Adipocyte (in vitro differentiated cells): ENCODE results near the gene MTX3.
A peak's percentile ranks its signal among the peaks of the same experiment; 100 is the strongest.

Source experiments
- DNase-seq: peaks from one replicate; pipeline ENCODE4 v3.0.0-alpha.2; 2015; ENCODE audit warnings: low read depth
- H3K27me3 ChIP-seq: replicated peaks from 2 replicates; pipeline ENCODE4 v1.7.0; 2013; ENCODE audit warnings: mild to moderate bottlenecking, low read length, moderate library complexity; ENCODE audit not compliant: control insufficient read depth, insufficient read depth
- H3K36me3 ChIP-seq: 2 replicates; pipeline ENCODE4 v1.7.0; 2013; ENCODE audit warnings: low read length, mild to moderate bottlenecking, moderate library complexity; ENCODE audit not compliant: control insufficient read depth, insufficient read depth, severe bottlenecking
- H3K4me1 ChIP-seq: 2 replicates; pipeline ENCODE4 v1.7.0; 2013; ENCODE audit warnings: mild to moderate bottlenecking, low read length, moderate library complexity; ENCODE audit not compliant: control insufficient read depth, insufficient read depth
- H3K4me3 ChIP-seq: 2 replicates; pipeline ENCODE4 v1.7.0; 2013; ENCODE audit warnings: mild to moderate bottlenecking, low read length, moderate library complexity
- H3K9ac ChIP-seq: 2 replicates; pipeline ENCODE4 v1.7.0; 2013; ENCODE audit warnings: mild to moderate bottlenecking, low read length, moderate library complexity
- H3K9me3 ChIP-seq: 2 replicates; pipeline ENCODE4 v1.7.0; 2013; ENCODE audit warnings: mild to moderate bottlenecking, low read length, moderate library complexity; ENCODE audit not compliant: control insufficient read depth

MTX3 gene

GRCh38 chr5:79961716-79962574 lies 29.1 kb downstream of the MTX3 start:
- H3K36me3 ChIP-seq: no peaks in the 10 kb centered on the region
- no peak for DNase-seq
- H3K4me3 ChIP-seq: no peak overlapping the region
- no peaks in the 10 kb centered on the region for H3K4me1 ChIP-seq
- peaks cover 2% of the 10 kb centered on the region for H3K9me3 ChIP-seq
- H3K27me3 ChIP-seq: no peaks in the 10 kb centered on the region
- no peak overlapping the region for H3K9ac ChIP-seq

GRCh38 chr5:79959407-79959806 lies 31.7 kb downstream of the MTX3 start:
- no peaks in the 10 kb centered on the region for H3K27me3 ChIP-seq

GRCh38 chr5:79955941-79956670 lies 35.0 kb downstream of the MTX3 start:
- Histone ChIP-seq H3K4me1 (peaks cover 9% of the 10 kb centered on the region), H3K9ac (no peak overlapping the region), H3K36me3 (no peaks in the 10 kb centered on the region), H3K27me3 (no peaks in the 10 kb centered on the region), H3K4me3 (no peak overlapping the region), H3K9me3 (peaks cover 2% of the 10 kb centered on the region)
- DNase-seq: peak; percentile 60

More at GRCh38 chr5:79959407-79959806, 31.7 kb downstream of the MTX3 start:
- peaks cover 9% of the 10 kb centered on the region for H3K4me1 ChIP-seq
- no peak overlapping the region for H3K9ac ChIP-seq
- no peak for DNase-seq
- H3K4me3 ChIP-seq: no peak overlapping the region
- no peaks in the 10 kb centered on the region for H3K36me3 ChIP-seq
- peaks cover 2% of the 10 kb centered on the region for H3K9me3 ChIP-seq

GRCh38 chr5:79955356-79955895 lies 35.6 kb downstream of the MTX3 start:
- peaks cover 2% of the 10 kb centered on the region for H3K9me3 ChIP-seq
- H3K4me3 ChIP-seq: no peak overlapping the region
- H3K27me3 ChIP-seq: no peaks in the 10 kb centered on the region
- peaks cover 9% of the 10 kb centered on the region for H3K4me1 ChIP-seq
- DNase-seq: no peak
- no peaks in the 10 kb centered on the region for H3K36me3 ChIP-seq
- H3K9ac ChIP-seq: no peak overlapping the region

- H3K27me3 ChIP-seq: no peaks in the 10 kb centered on the region
- no peaks in the 10 kb centered on the region for H3K9me3 ChIP-seq
- no peak overlapping the region for H3K4me3 ChIP-seq
- no peaks in the 10 kb centered on the region for H3K36me3 ChIP-seq
- H3K4me1 ChIP-seq: peaks cover 9% of the 10 kb centered on the region
- H3K9ac ChIP-seq: no peak overlapping the region
- peak; percentile 50 for DNase-seq
Observed at GRCh38 chr5:79954620-79955019, 36.4 kb downstream of the MTX3 start.

GRCh38 chr5:79947567-79947966 lies 43.5 kb downstream of the MTX3 start:
- H3K4me3 ChIP-seq: no peak overlapping the region

GRCh38 chr5:79938468-79938867 lies 52.6 kb downstream of the MTX3 start:
- Histone ChIP-seq H3K9ac (no peak overlapping the region), H3K36me3 (no peaks in the 10 kb centered on the region), H3K9me3 (no peaks in the 10 kb centered on the region), H3K4me1 (peaks cover 21% of the 10 kb centered on the region), H3K4me3 (no peak overlapping the region), H3K27me3 (no peaks in the 10 kb centered on the region)
- no peak for DNase-seq

More at GRCh38 chr5:79947567-79947966, 43.5 kb downstream of the MTX3 start:
- H3K27me3 ChIP-seq: no peaks in the 10 kb centered on the region
- H3K9ac ChIP-seq: no peak overlapping the region
- no peak for DNase-seq
- H3K9me3 ChIP-seq: no peaks in the 10 kb centered on the region
- no peaks in the 10 kb centered on the region for H3K4me1 ChIP-seq
- no peaks in the 10 kb centered on the region for H3K36me3 ChIP-seq

GRCh38 chr5:79936646-79937216 lies 54.3 kb downstream of the MTX3 start:
- H3K9ac ChIP-seq: peak overlapping the region; percentile 22
- DNase-seq: peak; percentile 37
- H3K9me3 ChIP-seq: no peaks in the 10 kb centered on the region
- H3K36me3 ChIP-seq: no peaks in the 10 kb centered on the region
- peak overlapping the region; percentile 48 for H3K4me3 ChIP-seq
- H3K27me3 ChIP-seq: no peaks in the 10 kb centered on the region
- H3K4me1 ChIP-seq: peaks cover 30% of the 10 kb centered on the region

- Histone ChIP-seq H3K27me3 (no peaks in the 10 kb centered on the region), H3K36me3 (no peaks in the 10 kb centered on the region), H3K4me3 (peak overlapping the region; percentile 48), H3K4me1 (peaks cover 32% of the 10 kb centered on the region), H3K9me3 (no peaks in the 10 kb centered on the region), H3K9ac (peak overlapping the region; percentile 22)
- DNase-seq: peak; percentile 85
Observed at GRCh38 chr5:79936002-79936645, 54.9 kb downstream of the MTX3 start.

GRCh38 chr5:79934681-79935080 lies 56.4 kb downstream of the MTX3 start:
- H3K9me3 ChIP-seq: no peaks in the 10 kb centered on the region
- H3K4me3 ChIP-seq: no peak overlapping the region
- H3K9ac ChIP-seq: no peak overlapping the region
- peaks cover 32% of the 10 kb centered on the region for H3K4me1 ChIP-seq
- no peaks in the 10 kb centered on the region for H3K27me3 ChIP-seq
- DNase-seq: no peak
- no peaks in the 10 kb centered on the region for H3K36me3 ChIP-seq
